GM06990 (cell line): Measurements from ENCODE around the gene MLLT3.
A peak's percentile ranks its signal among the peaks of the same experiment; 100 is the strongest.

ENCODE experiments used
- DNase-seq: peaks from one replicate; pipeline ENCODE4 v3.0.0-alpha.2; 2011; ENCODE audit not compliant: insufficient read length; ENCODE audit errors: extremely low read depth
- H3K27me3 ChIP-seq: replicated peaks from 2 replicates; pipeline ENCODE4 v1.6.0; 2011; ENCODE audit warnings: low read length; ENCODE audit not compliant: control insufficient read depth, insufficient read depth
- H3K36me3 ChIP-seq: 2 replicates; pipeline ENCODE4 v1.5.1; 2011; ENCODE audit warnings: low read length; ENCODE audit not compliant: control insufficient read depth, insufficient read depth
- H3K4me3 ChIP-seq: replicated peaks from 2 replicates; pipeline ENCODE4 v1.5.1; 2011; ENCODE audit warnings: low read depth, mild to moderate bottlenecking, control low read depth, low read length
- CTCF ChIP-seq: IDR thresholded peaks from 2 replicates; pipeline ENCODE4 v1.5.1; 2011; ENCODE audit warnings: low read length, control low read depth, mild to moderate bottlenecking, inconsistent platforms; ENCODE audit not compliant: insufficient read depth, poor library complexity, severe bottlenecking

MLLT3 gene

DNA sequence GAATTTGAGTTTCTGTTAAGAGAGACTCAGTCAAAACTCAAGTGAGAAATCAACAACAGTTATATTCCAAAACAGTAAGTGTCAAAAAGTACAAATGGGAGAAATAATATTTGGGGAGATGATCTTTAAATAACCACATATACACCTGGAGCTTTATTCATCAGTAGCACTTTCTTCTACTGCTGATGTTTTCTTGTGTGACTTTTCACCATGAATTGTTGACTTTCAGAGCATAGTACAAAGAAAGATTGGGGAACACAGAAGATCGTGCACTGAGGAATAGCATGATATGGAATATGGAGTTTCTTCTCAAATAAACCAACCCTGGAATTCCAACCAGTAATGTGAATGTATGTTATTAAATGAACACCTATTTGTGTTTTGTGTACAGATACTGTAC, 130.7 kb downstream of the MLLT3 start:
- TF ChIP-seq CTCF, result no peak
- no peaks in the 10 kb centered on the region for H3K27me3 ChIP-seq

GRCh38 chr9:20490246-20490834, 132.0 kb downstream of the MLLT3 start:
- no peak for DNase-seq
- Histone ChIP-seq H3K36me3 (no peaks in the 10 kb centered on the region), H3K4me3 (no peak overlapping the region), H3K27me3 (no peaks in the 10 kb centered on the region)
- TF ChIP-seq CTCF, result no peak

More for the DNA sequence above, 130.7 kb downstream of the MLLT3 start:
- no peak overlapping the region for H3K4me3 ChIP-seq
- no peak for DNase-seq
- H3K36me3 ChIP-seq, result no peaks in the 10 kb centered on the region

DNA sequence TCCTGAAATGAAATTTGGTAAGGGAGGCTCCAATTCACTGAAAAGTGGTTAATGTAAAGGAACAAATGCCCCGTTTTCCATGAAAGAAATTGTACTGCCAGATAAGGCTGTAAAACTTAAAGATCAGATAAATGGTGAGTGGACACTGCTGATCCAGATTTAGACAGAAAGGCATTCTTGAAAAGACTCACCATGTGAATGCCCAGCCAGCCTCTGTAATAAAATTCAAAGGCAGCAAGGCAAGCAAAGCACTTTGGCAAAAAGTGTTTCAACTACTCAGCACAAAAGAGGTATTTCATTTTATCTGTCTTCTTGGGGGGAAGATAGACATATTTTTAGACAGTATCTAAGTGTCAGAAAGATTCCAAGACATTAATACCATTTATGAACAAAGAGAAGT, 133.6 kb downstream of the MLLT3 start:
- no peak for DNase-seq
- H3K27me3 ChIP-seq, result no peaks in the 10 kb centered on the region
- H3K4me3 ChIP-seq, result no peak overlapping the region
- no peaks in the 10 kb centered on the region for H3K36me3 ChIP-seq
- TF ChIP-seq CTCF, result no peak

DNA sequence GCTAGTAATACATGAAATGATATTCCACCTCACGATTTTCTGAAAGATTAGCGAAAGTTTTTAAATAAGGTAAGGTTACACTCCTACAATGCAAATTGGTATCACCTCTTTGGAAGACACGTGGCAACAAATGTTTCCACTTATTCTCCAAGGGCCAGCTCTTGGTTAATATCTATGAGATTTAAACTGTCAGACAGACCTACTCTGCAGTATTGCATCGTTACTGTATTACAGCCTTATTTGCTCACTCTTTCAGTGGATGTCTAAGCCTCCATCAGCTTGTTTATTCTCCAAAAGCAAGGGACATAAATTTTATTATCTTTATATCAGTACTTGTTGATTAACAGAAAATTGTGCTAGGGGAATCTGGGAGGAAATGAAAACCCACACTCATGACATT, 135.7 kb downstream of the MLLT3 start:
- no peak overlapping the region for H3K4me3 ChIP-seq
- DNase-seq, result no peak
- no peak for TF ChIP-seq CTCF
- H3K27me3 ChIP-seq, result no peaks in the 10 kb centered on the region
- H3K36me3 ChIP-seq, result no peaks in the 10 kb centered on the region

DNA sequence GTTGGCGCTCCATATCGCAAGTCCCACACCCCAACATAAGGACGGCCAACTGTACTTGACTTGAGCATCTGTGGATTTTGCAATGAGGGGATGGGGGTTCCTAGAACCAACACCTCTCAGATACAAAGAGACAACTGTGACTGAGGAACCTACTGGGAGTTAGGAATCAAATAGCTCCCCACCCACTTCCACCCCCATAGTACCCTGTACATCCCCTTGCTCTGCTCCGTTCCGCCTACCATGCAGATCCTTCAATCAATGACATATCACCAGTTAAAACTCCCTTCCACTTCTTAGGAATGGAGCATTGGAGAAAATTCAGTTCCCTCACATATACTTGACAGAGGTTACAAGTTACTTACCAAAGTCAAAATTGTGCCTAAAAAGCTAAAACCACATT, 140.9 kb downstream of the MLLT3 start:
- Histone ChIP-seq H3K27me3 (no peaks in the 10 kb centered on the region), H3K4me3 (no peak overlapping the region), H3K36me3 (no peaks in the 10 kb centered on the region)
- TF ChIP-seq CTCF, result no peak
- DNase-seq, result no peak

- Histone ChIP-seq H3K4me3 (peak overlapping the region; percentile 8), H3K27me3 (no peaks in the 10 kb centered on the region), H3K36me3 (no peaks in the 10 kb centered on the region)
- no peak for TF ChIP-seq CTCF
- DNase-seq, result no peak
These were observed 142.1 kb downstream of the MLLT3 start for GRCh38 chr9:20480249-20480648.
